Loucy (cell line): ENCODE measurements around the gene ZNF74.
A peak's percentile ranks its signal among the peaks of the same experiment; 100 is the strongest.

ENCODE experiments used
- H2AFZ ChIP-seq: fragments of 200-600 bp; sonication (generic); 2 replicates; pipeline ENCODE4 v1.6.0; 2016; ENCODE audit warnings: antibody characterized with exemption, mild to moderate bottlenecking, low read length, moderate library complexity
- H3F3A ChIP-seq: fragments of 200-600 bp; 2 replicates; pipeline ENCODE4 v1.6.0; 2016; ENCODE audit warnings: antibody characterized with exemption, low read depth, mild to moderate bottlenecking
- H3K27me3 ChIP-seq: fragments of 200-600 bp; sonication (generic); 2 replicates; pipeline ENCODE4 v1.6.1; 2014; ENCODE audit warnings: low read length, mild to moderate bottlenecking; ENCODE audit not compliant: insufficient read depth, poor library complexity, severe bottlenecking
- H3K36me3 ChIP-seq: fragments of 200-600 bp; sonication (generic); 2 replicates; pipeline ENCODE4 v1.6.1; 2016; ENCODE audit warnings: low read length; ENCODE audit not compliant: insufficient read depth
- H3K4me1 ChIP-seq: fragments of 200-600 bp; sonication (generic); 2 replicates; pipeline ENCODE4 v1.5.1; 2014; ENCODE audit warnings: low read length, mild to moderate bottlenecking; ENCODE audit not compliant: insufficient read depth, poor library complexity, severe bottlenecking
- H3K4me2 ChIP-seq: fragments of 200-600 bp; sonication (generic); 2 replicates; pipeline ENCODE4 v1.6.0; 2014; ENCODE audit warnings: antibody characterized with exemption, low read length, low read depth, mild to moderate bottlenecking; ENCODE audit not compliant: poor library complexity, severe bottlenecking
- H3K4me3 ChIP-seq: fragments of 200-600 bp; sonication (generic); 2 replicates; pipeline ENCODE4 v1.5.1; 2014; ENCODE audit warnings: low read length, mild to moderate bottlenecking, mixed read lengths; ENCODE audit not compliant: poor library complexity, severe bottlenecking
- H3K79me2 ChIP-seq: fragments of 200-600 bp; sonication (generic); 2 replicates; pipeline ENCODE4 v1.6.1; 2014; ENCODE audit warnings: low read length; ENCODE audit not compliant: insufficient read depth
- H3K9ac ChIP-seq: fragments of 200-600 bp; sonication (generic); 2 replicates; pipeline ENCODE4 v1.6.0; 2014; ENCODE audit warnings: mild to moderate bottlenecking, low read depth, low read length, moderate library complexity; ENCODE audit not compliant: poor library complexity, severe bottlenecking
- H3K9me2 ChIP-seq: fragments of 200-600 bp; sonication (generic); replicated peaks from 2 replicates; pipeline ENCODE4 v1.6.1; 2016; ENCODE audit warnings: low read depth, low read length, mixed read lengths
- H3K9me3 ChIP-seq: fragments of 200-600 bp; sonication (generic); 2 replicates; pipeline ENCODE4 v1.6.1; 2014; ENCODE audit warnings: mild to moderate bottlenecking, antibody characterized with exemption, low read length, low read depth; ENCODE audit not compliant: insufficient read depth
- H4K20me1 ChIP-seq: fragments of 200-600 bp; sonication (generic); 2 replicates; pipeline ENCODE4 v1.6.0; 2014; ENCODE audit warnings: antibody characterized with exemption, low read length, mild to moderate bottlenecking; ENCODE audit not compliant: insufficient read depth, poor library complexity, severe bottlenecking
- EZH2phosphoT487 ChIP-seq: fragments of 200-600 bp; IDR thresholded peaks from 2 replicates; pipeline ENCODE4 v1.6.1; 2018; ENCODE audit warnings: antibody characterized with exemption, mild to moderate bottlenecking, moderate library complexity, borderline replicate concordance
- TF ChIP-seq, protein P1 (sequence below): fragments of 200-600 bp; sonication (generic); conservative IDR thresholded peaks from 2 replicates; pipeline ENCODE4 v1.5.1; 2014; ENCODE audit warnings: mild to moderate bottlenecking, antibody characterized with exemption, low read length

The ZNF74 gene

DNA sequence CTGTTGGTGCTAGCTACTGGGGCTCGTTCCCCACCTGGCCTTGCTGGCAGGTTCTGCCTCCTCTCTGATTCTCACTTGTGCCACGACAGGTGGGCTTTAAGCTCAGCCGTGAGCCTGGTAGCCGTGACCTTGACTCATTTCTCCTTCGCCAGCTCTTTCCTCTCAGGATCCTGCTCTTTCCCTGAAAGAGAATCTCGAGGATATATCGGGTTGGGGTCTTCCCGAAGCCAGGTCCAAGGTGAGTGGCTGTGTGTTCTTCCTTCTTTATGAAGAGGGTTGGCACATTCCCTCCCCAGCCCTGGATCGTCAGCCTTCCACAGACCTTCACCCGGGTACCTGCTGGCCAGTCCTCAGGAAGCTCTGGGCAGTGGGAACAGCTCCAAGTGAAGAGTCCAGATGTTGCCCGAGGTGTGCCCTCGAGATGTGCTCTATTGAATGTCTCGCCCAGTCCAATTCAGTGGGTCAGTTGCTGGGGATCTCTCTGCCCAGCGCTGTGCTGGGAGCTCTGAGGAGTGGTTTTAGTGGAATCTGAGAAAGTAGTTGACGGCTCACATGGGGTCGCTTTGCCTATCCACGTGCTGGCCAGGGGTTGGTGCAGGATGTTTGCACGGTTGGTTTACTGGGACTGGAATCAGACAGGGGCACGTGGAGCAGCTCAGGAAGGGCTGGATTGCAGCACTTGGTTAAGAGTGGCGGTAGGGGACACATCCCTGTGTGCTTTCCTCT is 1.4 kb downstream of the ZNF74 start:
- H3K9ac ChIP-seq: peak overlapping the region; percentile 90
- H3F3A ChIP-seq: 0 out of 2 replicates have a peak, but pooled peaks cover 4% of the 10 kb centered on the region
- H3K79me2 ChIP-seq: peaks cover 61% of the 10 kb centered on the region
- peaks cover 7% of the 10 kb centered on the region for H4K20me1 ChIP-seq
- H3K27me3 ChIP-seq: no peaks in the 10 kb centered on the region
- H3K4me2 ChIP-seq: peak overlapping the region; percentile 80
- H2AFZ ChIP-seq: no peak overlapping the region
- no peaks in the 10 kb centered on the region for H3K9me2 ChIP-seq
- peak overlapping the region; percentile 97 for H3K4me3 ChIP-seq
- no peak for TF ChIP-seq EZH2phosphoT487
- TF ChIP-seq, protein P1, sequence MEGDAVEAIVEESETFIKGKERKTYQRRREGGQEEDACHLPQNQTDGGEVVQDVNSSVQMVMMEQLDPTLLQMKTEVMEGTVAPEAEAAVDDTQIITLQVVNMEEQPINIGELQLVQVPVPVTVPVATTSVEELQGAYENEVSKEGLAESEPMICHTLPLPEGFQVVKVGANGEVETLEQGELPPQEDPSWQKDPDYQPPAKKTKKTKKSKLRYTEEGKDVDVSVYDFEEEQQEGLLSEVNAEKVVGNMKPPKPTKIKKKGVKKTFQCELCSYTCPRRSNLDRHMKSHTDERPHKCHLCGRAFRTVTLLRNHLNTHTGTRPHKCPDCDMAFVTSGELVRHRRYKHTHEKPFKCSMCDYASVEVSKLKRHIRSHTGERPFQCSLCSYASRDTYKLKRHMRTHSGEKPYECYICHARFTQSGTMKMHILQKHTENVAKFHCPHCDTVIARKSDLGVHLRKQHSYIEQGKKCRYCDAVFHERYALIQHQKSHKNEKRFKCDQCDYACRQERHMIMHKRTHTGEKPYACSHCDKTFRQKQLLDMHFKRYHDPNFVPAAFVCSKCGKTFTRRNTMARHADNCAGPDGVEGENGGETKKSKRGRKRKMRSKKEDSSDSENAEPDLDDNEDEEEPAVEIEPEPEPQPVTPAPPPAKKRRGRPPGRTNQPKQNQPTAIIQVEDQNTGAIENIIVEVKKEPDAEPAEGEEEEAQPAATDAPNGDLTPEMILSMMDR: no peak
- no peaks in the 10 kb centered on the region for H3K9me3 ChIP-seq
- no peaks in the 10 kb centered on the region for H3K36me3 ChIP-seq
- peaks cover 34% of the 10 kb centered on the region for H3K4me1 ChIP-seq

DNA sequence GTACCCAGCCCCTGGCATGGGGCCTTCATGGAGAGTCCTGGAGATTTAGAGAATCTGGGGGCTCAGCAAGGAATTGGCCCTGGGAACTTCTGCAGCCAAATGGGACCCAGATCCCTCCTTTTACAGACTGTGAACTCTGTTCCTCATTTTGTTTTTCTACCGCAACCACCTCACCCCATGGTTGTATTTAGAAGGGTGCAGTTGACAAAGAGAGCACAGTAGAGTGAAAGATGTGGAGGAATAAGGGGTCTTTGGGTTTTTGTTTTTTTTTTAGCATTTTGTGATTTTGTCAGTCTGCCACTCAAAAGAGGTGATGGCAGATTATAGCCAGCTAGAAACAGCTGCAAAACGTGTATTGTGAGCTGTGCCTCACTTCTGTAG is 1.9 kb downstream of the ZNF74 start:
- peak overlapping the region; percentile 97 for H3K4me3 ChIP-seq
- peaks cover 34% of the 10 kb centered on the region for H3K4me1 ChIP-seq
- H2AFZ ChIP-seq: no peak overlapping the region
- no peaks in the 10 kb centered on the region for H3K9me2 ChIP-seq
- H3K27me3 ChIP-seq: no peaks in the 10 kb centered on the region
- H3K9me3 ChIP-seq: no peaks in the 10 kb centered on the region
- no peaks in the 10 kb centered on the region for H3K36me3 ChIP-seq
- H3F3A ChIP-seq: 0 out of 2 replicates have a peak, but pooled peaks cover 4% of the 10 kb centered on the region
- peak overlapping the region; percentile 80 for H3K4me2 ChIP-seq
- peaks cover 7% of the 10 kb centered on the region for H4K20me1 ChIP-seq
- H3K79me2 ChIP-seq: peaks cover 65% of the 10 kb centered on the region
- H3K9ac ChIP-seq: peak overlapping the region; percentile 90
- no peak for TF ChIP-seq EZH2phosphoT487
- TF ChIP-seq, protein P1: no peak

DNA sequence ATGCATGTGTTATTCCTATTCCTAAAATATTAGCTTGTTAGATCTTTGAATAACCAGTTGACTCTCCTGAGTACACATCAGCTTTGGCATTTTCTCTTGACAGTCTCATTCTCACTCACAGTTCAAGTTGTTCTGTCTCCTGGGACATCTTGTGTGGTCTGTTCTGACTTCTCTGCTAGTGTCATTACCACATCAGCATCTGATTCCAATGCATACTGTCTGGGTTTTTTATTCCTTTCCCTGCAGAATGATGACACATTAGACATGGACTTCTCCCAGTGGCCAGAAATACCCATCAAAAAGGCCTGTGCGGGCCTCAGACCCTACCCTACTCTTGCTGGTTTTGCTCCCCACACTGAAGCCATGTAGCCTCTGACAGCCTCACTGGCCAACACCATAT is 2.7 kb downstream of the ZNF74 start:
- peaks cover 7% of the 10 kb centered on the region for H4K20me1 ChIP-seq
- peak overlapping the region; percentile 90 for H3K9ac ChIP-seq
- peaks cover 3% of the 10 kb centered on the region; the same call in 1 of the 2 replicates for H3K36me3 ChIP-seq
- H3K27me3 ChIP-seq: no peaks in the 10 kb centered on the region
- no peak overlapping the region for H2AFZ ChIP-seq
- H3K4me1 ChIP-seq: peaks cover 34% of the 10 kb centered on the region
- H3K9me2 ChIP-seq: no peaks in the 10 kb centered on the region
- H3F3A ChIP-seq: 0 out of 2 replicates have a peak, but pooled peaks cover 4% of the 10 kb centered on the region
- H3K79me2 ChIP-seq: peaks cover 65% of the 10 kb centered on the region
- H3K9me3 ChIP-seq: no peaks in the 10 kb centered on the region
- H3K4me3 ChIP-seq: peak overlapping the region; percentile 97
- H3K4me2 ChIP-seq: peak overlapping the region; percentile 80
- TF ChIP-seq, protein P1: no peak
- no peak for TF ChIP-seq EZH2phosphoT487
